CD4-positive, alpha-beta memory T cell (primary cell): Measurements from ENCODE around the gene BCAP31. TPM values are rescaled to one million over a fixed set of nuclear protein-coding genes. Genes with fewer than 3 reads are reported as not detected.

ENCODE experiments used
- CTCF ChIA-PET: fragments of 350-600 bp; sonication (Branson Sonifier 250); formaldehyde crosslinking; loops from one replicate; lab custom pipeline; 2021; ENCODE audit warnings: inconsistent platforms; ENCODE audit not compliant: partially characterized antibody; lab: Charles Lee
- POLR2A ChIA-PET: fragments of 350-600 bp; sonication (Branson Sonifier 250); formaldehyde crosslinking; loops from one replicate; lab custom pipeline; 2021; ENCODE audit not compliant: partially characterized antibody; lab: Charles Lee
- DNase-seq, 5 donors: peaks; one replicate each; pipeline versions ENCODE4 v3.0.0 to v3.0.0-alpha.2; 2020 to 2022; ENCODE audit warnings: mixed read lengths in 1 of 5
- H3K27ac ChIP-seq: one replicate; pipeline ENCODE4 v1.7.0; 2013; ENCODE audit warnings: low read depth, low read length
- H3K27me3 ChIP-seq: 2 replicates; pipeline ENCODE4 v1.7.0; 2013; ENCODE audit warnings: mild to moderate bottlenecking, low read length, moderate library complexity; ENCODE audit not compliant: insufficient read depth
- H3K36me3 ChIP-seq: 2 replicates; pipeline ENCODE4 v1.7.0; 2013; ENCODE audit warnings: mild to moderate bottlenecking, low read length, moderate library complexity; ENCODE audit not compliant: insufficient read depth
- H3K4me1 ChIP-seq: 2 replicates; pipeline ENCODE4 v1.7.0; 2013; ENCODE audit warnings: mild to moderate bottlenecking, low read length, moderate library complexity; ENCODE audit not compliant: insufficient read depth
- H3K4me3 ChIP-seq, 2 donors: one replicate each; pipeline ENCODE4 v1.7.0; 2013; ENCODE audit warnings: low read length in 2 of 2, mild to moderate bottlenecking in 1 of 2
- H3K9me3 ChIP-seq, 2 donors: one replicate each; pipeline ENCODE4 v1.7.0; 2013; ENCODE audit warnings: low read length in 2 of 2, control low read depth in 1 of 2; ENCODE audit not compliant: control insufficient read depth in 1 of 2
- H3K27ac Mint-ChIP-seq, 7 donors: one replicate each; pipeline ENCODE4 v1.8.0; 2020 to 2021; ENCODE audit warnings: mixed read lengths in 7 of 7, mild to moderate bottlenecking in 6 of 7, inconsistent platforms in 3 of 7, moderate library complexity in 3 of 7
- H3K27me3 Mint-ChIP-seq, 2 donors: one replicate each; pipeline ENCODE4 v1.8.0; 2020 to 2021; ENCODE audit warnings: mixed read lengths in 2 of 2
- H3K36me3 Mint-ChIP-seq, 2 donors: one replicate each; pipeline ENCODE4 v1.8.0; 2020 to 2021; ENCODE audit warnings: mixed read lengths in 2 of 2, inconsistent platforms in 1 of 2, mild to moderate bottlenecking in 1 of 2
- H3K4me1 Mint-ChIP-seq, 4 donors: one replicate each; pipeline ENCODE4 v1.8.0; 2020 to 2021; ENCODE audit warnings: mixed read lengths in 4 of 4, mild to moderate bottlenecking in 1 of 4
- H3K4me3 Mint-ChIP-seq, 8 donors: one replicate each; pipeline ENCODE4 v1.8.0; 2020 to 2021; ENCODE audit warnings: mixed read lengths in 8 of 8, mild to moderate bottlenecking in 7 of 8, moderate library complexity in 6 of 8, inconsistent platforms in 3 of 8
- H3K9me3 Mint-ChIP-seq, 8 donors: one replicate each; pipeline ENCODE4 v1.8.0; 2020 to 2021; ENCODE audit warnings: mixed read lengths in 8 of 8, mild to moderate bottlenecking in 5 of 8, inconsistent platforms in 3 of 8, moderate library complexity in 1 of 8
- intact Hi-C: fragments of 100-400 bp; cut with micrococcal nuclease; formaldehyde crosslinking; loops from one replicate; pipeline ENCODE4 v1.15.1; 2023
- polyA plus RNA-seq, 2 donors: library from polyadenylated mRNA; unstranded; fragments of 300-500 nt; fragmentation: Illumina TruSeq; gene quantifications; one replicate each; pipeline ENCODE4 v1.2.3, GENCODE V29; 2021
- total RNA-seq, 2 experiments: library from RNA; stranded (reverse); gene quantifications; one replicate each; pipeline ENCODE4 v1.2.3, GENCODE V29; 2021

Gene BCAP31
- total and polyA plus RNA-seq, 4 experiments from 2014 or later: 126 to 510 (median 217) TPM

GRCh38 chrX:153769158-153769864 is 45.1 kb upstream of the BCAP31 start:
- Mint-ChIP-seq H3K4me1 (peaks cover 0 to 4% (median 3%) of the 10 kb centered on the region in 4 donors), H3K36me3 (no peaks in the 10 kb centered on the region), H3K27ac (no peak overlapping the region), H3K4me3 (no peak overlapping the region), H3K9me3 (no peaks in the 10 kb centered on the region), H3K27me3 (no peaks in the 10 kb centered on the region)
- H3K27ac ChIP-seq: no peak overlapping the region
- H3K4me1 ChIP-seq: no peaks in the 10 kb centered on the region
- ChIA-PET POLR2A (no interaction called here), CTCF (no interaction called here)
- H3K27me3 ChIP-seq: no peaks in the 10 kb centered on the region
- no peaks in the 10 kb centered on the region for H3K36me3 ChIP-seq
- H3K9me3 ChIP-seq: no peaks in the 10 kb centered on the region
- intact Hi-C loops: no loop called here
- no peak for DNase-seq
- H3K4me3 ChIP-seq: no peak overlapping the region

- Mint-ChIP-seq H3K27ac (no peak overlapping the region), H3K9me3 (no peaks in the 10 kb centered on the region), H3K4me1 (peaks cover 4 to 10% (median 7%) of the 10 kb centered on the region in 4 donors), H3K36me3 (no peaks in the 10 kb centered on the region), H3K27me3 (no peaks in the 10 kb centered on the region), H3K4me3 (no peak overlapping the region)
- Histone ChIP-seq H3K9me3 (no peaks in the 10 kb centered on the region), H3K36me3 (no peaks in the 10 kb centered on the region), H3K4me3 (no peak overlapping the region), H3K27ac (no peak overlapping the region), H3K27me3 (no peaks in the 10 kb centered on the region), H3K4me1 (no peaks in the 10 kb centered on the region)
- ChIA-PET CTCF (no interaction called here), POLR2A (no interaction called here)
- intact Hi-C loops: no loop called here
- no peak for DNase-seq
Observed at GRCh38 chrX:153768311-153769157, 44.3 kb upstream of the BCAP31 start.

GRCh38 chrX:153767674-153768055 is 43.5 kb upstream of the BCAP31 start:
- Mint-ChIP-seq H3K4me1 (peaks cover 4 to 10% (median 7%) of the 10 kb centered on the region in 4 donors), H3K27me3 (no peaks in the 10 kb centered on the region), H3K27ac (no peak overlapping the region), H3K9me3 (no peaks in the 10 kb centered on the region), H3K4me3 (no peak overlapping the region), H3K36me3 (no peaks in the 10 kb centered on the region)
- DNase-seq: no peak
- Histone ChIP-seq H3K4me3 (no peak overlapping the region), H3K4me1 (no peaks in the 10 kb centered on the region), H3K27ac (no peak overlapping the region), H3K36me3 (no peaks in the 10 kb centered on the region), H3K27me3 (no peaks in the 10 kb centered on the region), H3K9me3 (no peaks in the 10 kb centered on the region)
- POLR2A ChIA-PET: no interaction called here
- intact Hi-C loops: no loop called here
- CTCF ChIA-PET: interaction anchor here (1.0 kb wide), 1 partner anchor 185 kb away, joined by 3 read pairs; no protein-coding TSS in a partner anchor

- Mint-ChIP-seq H3K9me3 (no peaks in the 10 kb centered on the region), H3K27ac (no peak overlapping the region), H3K27me3 (no peaks in the 10 kb centered on the region), H3K36me3 (no peaks in the 10 kb centered on the region), H3K4me1 (peaks cover 4 to 10% (median 7%) of the 10 kb centered on the region in 4 donors), H3K4me3 (no peak overlapping the region)
- H3K27me3 ChIP-seq: no peaks in the 10 kb centered on the region
- no peaks in the 10 kb centered on the region for H3K36me3 ChIP-seq
- H3K27ac ChIP-seq: no peak overlapping the region
- H3K4me1 ChIP-seq: no peaks in the 10 kb centered on the region
- intact Hi-C loops: no loop called here
- no peaks in the 10 kb centered on the region for H3K9me3 ChIP-seq
- CTCF ChIA-PET: interaction anchor here (1.0 kb wide), 1 partner anchor 185 kb away, joined by 3 read pairs; no protein-coding TSS in a partner anchor
- DNase-seq: no peak
- no peak overlapping the region for H3K4me3 ChIP-seq
- POLR2A ChIA-PET: no interaction called here
Observed at GRCh38 chrX:153766871-153767673, 42.9 kb upstream of the BCAP31 start.

GRCh38 chrX:153766098-153766817 is 42.1 kb upstream of the BCAP31 start:
- Histone ChIP-seq H3K36me3 (no peaks in the 10 kb centered on the region), H3K27me3 (no peaks in the 10 kb centered on the region), H3K4me1 (no peaks in the 10 kb centered on the region), H3K4me3 (no peak overlapping the region), H3K9me3 (no peaks in the 10 kb centered on the region), H3K27ac (no peak overlapping the region)
- POLR2A ChIA-PET: no interaction called here
- Mint-ChIP-seq H3K4me3 (peak overlapping the region in 1 of 8 donors; percentile 20), H3K27ac (no peak overlapping the region), H3K4me1 (peaks cover 4 to 10% (median 7%) of the 10 kb centered on the region in 4 donors), H3K27me3 (no peaks in the 10 kb centered on the region), H3K36me3 (no peaks in the 10 kb centered on the region), H3K9me3 (no peaks in the 10 kb centered on the region)
- no peak for DNase-seq
- CTCF ChIA-PET: no interaction called here
- intact Hi-C loops: no loop called here

GRCh38 chrX:153765138-153766079 is 41.2 kb upstream of the BCAP31 start:
- CTCF ChIA-PET: no interaction called here
- no peaks in the 10 kb centered on the region for H3K27me3 ChIP-seq
- intact Hi-C loops: no loop called here
- Mint-ChIP-seq H3K4me1 (peaks cover 4 to 10% (median 7%) of the 10 kb centered on the region in 4 donors), H3K27ac (no peak overlapping the region), H3K36me3 (no peaks in the 10 kb centered on the region), H3K27me3 (no peaks in the 10 kb centered on the region), H3K9me3 (no peaks in the 10 kb centered on the region), H3K4me3 (no peak overlapping the region)
- no peak overlapping the region for H3K4me3 ChIP-seq
- H3K9me3 ChIP-seq: no peaks in the 10 kb centered on the region
- no peaks in the 10 kb centered on the region for H3K36me3 ChIP-seq
- H3K27ac ChIP-seq: no peak overlapping the region
- POLR2A ChIA-PET: no interaction called here
- DNase-seq: no peak
- no peaks in the 10 kb centered on the region for H3K4me1 ChIP-seq
